Neural progenitor cell (in vitro differentiated cells): ENCODE data around the gene TSPAN3. TPM values are rescaled to one million over a fixed set of nuclear protein-coding genes. Genes with fewer than 3 reads are reported as not detected.

ENCODE experiments used
- DNase-seq: peaks from one replicate; pipeline ENCODE4 v3.0.0-alpha.2; 2016; ENCODE audit warnings: low spot score
- H2AFZ ChIP-seq: fragments of 200-600 bp; sonication (generic); replicated peaks from 2 replicates; pipeline ENCODE4 v1.6.1; 2016; ENCODE audit warnings: antibody characterized with exemption
- H3F3A ChIP-seq: fragments of 200-600 bp; sonication (generic); 2 replicates; pipeline ENCODE4 v1.6.1; 2016; ENCODE audit warnings: antibody characterized with exemption, low read depth
- H3K27ac ChIP-seq: fragments of 200-600 bp; sonication (generic); 2 replicates; pipeline ENCODE4 v1.5.1; 2016; ENCODE audit warnings: mild to moderate bottlenecking
- H3K27me3 ChIP-seq: fragments of 200-600 bp; sonication (generic); 2 replicates; pipeline ENCODE4 v1.6.1; 2016; ENCODE audit warnings: mild to moderate bottlenecking, moderate library complexity
- H3K36me3 ChIP-seq: fragments of 200-600 bp; sonication (generic); 2 replicates; pipeline ENCODE4 v1.5.1; 2016
- H3K4me1 ChIP-seq: fragments of 200-600 bp; sonication (generic); 2 replicates; pipeline ENCODE4 v1.6.1; 2016; ENCODE audit warnings: mixed run types
- H3K4me2 ChIP-seq: fragments of 200-600 bp; sonication (generic); 2 replicates; pipeline ENCODE4 v1.6.1; 2016
- H3K4me3 ChIP-seq: fragments of 200-600 bp; sonication (generic); 2 replicates; pipeline ENCODE4 v1.5.1; 2016
- H3K79me2 ChIP-seq: fragments of 200-600 bp; sonication (generic); 2 replicates; pipeline ENCODE4 v1.6.1; 2016; ENCODE audit warnings: low read depth
- H3K9ac ChIP-seq: fragments of 200-600 bp; sonication (generic); 2 replicates; pipeline ENCODE4 v1.6.1; 2016
- H3K9me3 ChIP-seq: fragments of 200-600 bp; sonication (generic); 2 replicates; pipeline ENCODE4 v1.5.1; 2016; ENCODE audit warnings: low read depth
- H4K20me1 ChIP-seq: fragments of 200-600 bp; sonication (generic); 2 replicates; pipeline ENCODE4 v1.6.1; 2016; ENCODE audit warnings: low read depth
- H3K27ac Mint-ChIP-seq: 3 replicates; pipeline ENCODE4 v1.8.0; 2021; ENCODE audit warnings: mixed read lengths
- H3K27me3 Mint-ChIP-seq: 2 replicates; pipeline ENCODE4 v1.8.0; 2022; ENCODE audit warnings: low read depth, mild to moderate bottlenecking, inconsistent platforms, moderate library complexity, mixed read lengths; ENCODE audit not compliant: insufficient read depth
- H3K36me3 Mint-ChIP-seq: 3 replicates; pipeline ENCODE4 v1.8.0; 2021; ENCODE audit warnings: mixed read lengths
- H3K4me1 Mint-ChIP-seq: 3 replicates; pipeline ENCODE4 v1.8.0; 2021; ENCODE audit warnings: mixed read lengths
- H3K4me3 Mint-ChIP-seq: 3 replicates; pipeline ENCODE4 v1.8.0; 2021; ENCODE audit warnings: mild to moderate bottlenecking, moderate library complexity, mixed read lengths
- H3K9me3 Mint-ChIP-seq: 3 replicates; pipeline ENCODE4 v1.8.0; 2020; ENCODE audit warnings: mixed read lengths
- EZH2 ChIP-seq: fragments of 200-600 bp; sonication (generic); IDR thresholded peaks from 2 replicates; pipeline ENCODE4 v1.6.1; 2017; ENCODE audit warnings: antibody characterized with exemption, mild to moderate bottlenecking, moderate library complexity
- EZH2phosphoT487 ChIP-seq: fragments of 200-600 bp; sonication (generic); IDR thresholded peaks from 2 replicates; pipeline ENCODE4 v1.6.1; 2017; ENCODE audit warnings: antibody characterized with exemption
- total RNA-seq: library from RNA; depleted of rRNA; stranded (reverse); fragments of >200 nt; gene quantifications from 2 replicates; pipeline ENCODE4 v1.2.3, GENCODE V29; 2015; ENCODE audit warnings: low replicate concordance
- TF ChIP-seq, protein P1 (sequence below): fragments of 200-600 bp; sonication (generic); IDR thresholded peaks from 2 replicates; pipeline ENCODE4 v1.5.1; 2017; ENCODE audit warnings: antibody characterized with exemption, mild to moderate bottlenecking

The TSPAN3 gene
- total RNA-seq, 1 donor from 2014 or later, result 474 TPM

DNA sequence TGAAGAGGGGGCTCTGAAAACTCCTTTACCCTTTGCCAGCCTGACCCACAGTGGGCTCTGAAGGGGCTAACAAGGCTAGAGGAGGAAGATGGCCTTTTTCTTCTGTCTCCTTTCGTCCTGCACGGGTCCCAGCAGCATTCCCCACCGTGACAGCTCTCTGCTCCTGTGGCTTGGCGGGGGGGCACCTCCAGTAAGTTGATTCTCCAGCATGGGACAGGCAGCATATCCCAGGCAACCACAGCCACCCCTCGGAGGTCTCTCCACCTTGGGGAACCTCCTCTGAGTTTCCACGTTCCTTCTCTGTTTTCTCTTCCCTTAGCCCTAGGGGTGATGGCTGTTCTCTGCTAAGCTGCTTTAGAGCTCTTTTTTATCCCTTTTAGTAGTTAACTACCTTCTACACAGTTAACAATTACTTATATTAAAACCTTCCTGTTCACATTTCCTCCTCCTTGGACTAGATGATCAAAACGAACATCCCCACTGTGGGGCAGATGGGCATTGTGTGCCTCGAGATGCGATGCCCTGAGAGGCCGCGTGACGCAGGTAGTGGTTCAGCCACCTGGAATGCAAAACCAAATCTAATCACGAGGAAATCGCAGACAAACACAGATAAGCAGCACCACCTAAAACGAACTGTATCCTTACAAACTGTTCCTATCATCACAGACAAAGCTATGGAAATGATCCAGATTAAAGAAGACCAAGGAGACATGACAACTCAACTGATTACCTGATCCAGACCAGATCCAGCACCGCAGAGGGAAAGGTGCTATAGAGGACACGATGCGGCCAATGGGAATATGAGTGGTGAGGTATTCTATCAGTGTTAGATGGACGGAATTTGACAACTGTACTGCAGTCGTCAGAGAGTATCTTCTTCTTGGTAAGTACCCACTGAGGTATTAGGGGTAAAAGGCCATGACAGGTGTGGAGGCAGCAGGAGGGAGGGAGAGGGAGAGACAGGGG lies 27.7 kb downstream of the TSPAN3 start:
- H3F3A ChIP-seq, result peaks cover 11% of the 10 kb centered on the region
- no peaks in the 10 kb centered on the region for H3K27me3 ChIP-seq
- TF ChIP-seq, protein P1, sequence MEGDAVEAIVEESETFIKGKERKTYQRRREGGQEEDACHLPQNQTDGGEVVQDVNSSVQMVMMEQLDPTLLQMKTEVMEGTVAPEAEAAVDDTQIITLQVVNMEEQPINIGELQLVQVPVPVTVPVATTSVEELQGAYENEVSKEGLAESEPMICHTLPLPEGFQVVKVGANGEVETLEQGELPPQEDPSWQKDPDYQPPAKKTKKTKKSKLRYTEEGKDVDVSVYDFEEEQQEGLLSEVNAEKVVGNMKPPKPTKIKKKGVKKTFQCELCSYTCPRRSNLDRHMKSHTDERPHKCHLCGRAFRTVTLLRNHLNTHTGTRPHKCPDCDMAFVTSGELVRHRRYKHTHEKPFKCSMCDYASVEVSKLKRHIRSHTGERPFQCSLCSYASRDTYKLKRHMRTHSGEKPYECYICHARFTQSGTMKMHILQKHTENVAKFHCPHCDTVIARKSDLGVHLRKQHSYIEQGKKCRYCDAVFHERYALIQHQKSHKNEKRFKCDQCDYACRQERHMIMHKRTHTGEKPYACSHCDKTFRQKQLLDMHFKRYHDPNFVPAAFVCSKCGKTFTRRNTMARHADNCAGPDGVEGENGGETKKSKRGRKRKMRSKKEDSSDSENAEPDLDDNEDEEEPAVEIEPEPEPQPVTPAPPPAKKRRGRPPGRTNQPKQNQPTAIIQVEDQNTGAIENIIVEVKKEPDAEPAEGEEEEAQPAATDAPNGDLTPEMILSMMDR, result no peak
- TF ChIP-seq EZH2, result no peak
- TF ChIP-seq EZH2phosphoT487, result no peak
- no peaks in the 10 kb centered on the region for H3K9me3 ChIP-seq
- no peak overlapping the region for H3K4me3 ChIP-seq
- H3K4me1 Mint-ChIP-seq, result no peaks in the 10 kb centered on the region
- no peak overlapping the region for H3K9ac ChIP-seq
- no peaks in the 10 kb centered on the region for H3K4me1 ChIP-seq
- no peak overlapping the region for H3K27ac ChIP-seq
- H3K4me2 ChIP-seq, result no peak overlapping the region
- peaks cover 43% of the 10 kb centered on the region for H3K36me3 Mint-ChIP-seq
- peaks cover 3% of the 10 kb centered on the region for H3K36me3 ChIP-seq
- H4K20me1 ChIP-seq, result peaks cover 6% of the 10 kb centered on the region
- H3K27me3 Mint-ChIP-seq, result no peaks in the 10 kb centered on the region
- DNase-seq, result no peak
- H3K4me3 Mint-ChIP-seq, result no peak overlapping the region
- H3K9me3 Mint-ChIP-seq, result peaks cover 3% of the 10 kb centered on the region
- no peak overlapping the region for H3K27ac Mint-ChIP-seq
- H2AFZ ChIP-seq, result no peak overlapping the region
- no peaks in the 10 kb centered on the region for H3K79me2 ChIP-seq

DNA sequence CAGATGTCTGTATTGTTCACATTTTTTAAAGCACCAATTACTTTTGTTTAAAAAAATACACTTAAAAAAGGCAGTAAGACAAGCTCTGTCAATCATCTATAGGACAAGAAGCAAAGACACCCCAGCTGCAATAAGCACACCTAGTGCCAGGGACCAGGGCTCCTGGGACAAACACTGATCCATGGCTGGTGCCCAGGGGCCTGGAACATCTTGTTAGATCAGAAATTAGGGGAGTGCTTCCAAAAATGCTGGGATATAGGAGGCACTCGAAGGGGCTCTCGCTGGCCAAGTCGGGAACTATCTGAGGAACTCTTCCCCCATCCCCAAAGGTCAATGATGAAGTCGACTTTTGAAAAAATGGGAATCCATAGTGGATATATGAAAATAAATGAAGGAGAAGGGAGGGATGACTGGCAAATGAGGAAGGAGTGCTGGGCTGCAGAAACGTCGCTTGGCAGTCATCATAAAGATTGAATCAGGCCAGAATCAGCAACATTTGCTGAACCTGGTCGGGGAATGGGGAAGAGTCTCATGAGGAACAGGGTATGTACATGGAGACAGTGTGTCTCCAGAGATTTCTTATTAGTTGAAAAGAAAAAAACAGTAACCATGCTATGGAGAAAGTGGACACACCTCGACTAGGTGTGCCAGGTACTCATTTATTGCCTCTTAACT lies 28.5 kb downstream of the TSPAN3 start:
- TF ChIP-seq EZH2, result no peak
- no peaks in the 10 kb centered on the region for H3K79me2 ChIP-seq
- Mint-ChIP-seq H3K27me3 (peaks cover 3% of the 10 kb centered on the region), H3K36me3 (peaks cover 43% of the 10 kb centered on the region), H3K4me1 (no peaks in the 10 kb centered on the region), H3K4me3 (no peak overlapping the region), H3K9me3 (peaks cover 5% of the 10 kb centered on the region), H3K27ac (peak overlapping the region; percentile 13)
- no peaks in the 10 kb centered on the region for H3K27me3 ChIP-seq
- no peak overlapping the region for H3K4me3 ChIP-seq
- no peaks in the 10 kb centered on the region for H3K4me1 ChIP-seq
- H3K4me2 ChIP-seq, result no peak overlapping the region
- H3F3A ChIP-seq, result peaks cover 11% of the 10 kb centered on the region
- no peak for DNase-seq
- H3K9me3 ChIP-seq, result no peaks in the 10 kb centered on the region
- H3K36me3 ChIP-seq, result no peaks in the 10 kb centered on the region
- no peak overlapping the region for H3K9ac ChIP-seq
- peaks cover 6% of the 10 kb centered on the region for H4K20me1 ChIP-seq
- no peak overlapping the region for H2AFZ ChIP-seq
- no peak overlapping the region for H3K27ac ChIP-seq

DNA sequence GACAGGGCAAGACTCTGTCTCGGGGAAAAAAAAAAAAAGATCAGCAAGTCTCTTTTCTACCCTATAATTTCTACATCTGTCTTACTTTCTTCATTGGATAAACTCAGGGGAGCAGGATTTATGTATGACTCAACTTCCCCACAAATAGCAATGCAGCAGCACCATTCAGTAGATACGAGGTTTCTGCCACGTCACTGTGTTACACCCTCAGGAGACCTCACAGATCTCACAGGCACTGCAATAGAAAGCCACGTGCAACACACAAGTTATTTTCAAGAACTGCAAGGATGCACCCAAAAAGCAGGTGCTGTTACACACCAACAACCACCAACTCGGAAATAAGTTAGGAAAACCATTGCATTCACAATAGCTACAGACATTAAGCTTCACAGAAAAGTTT lies 30.2 kb downstream of the TSPAN3 start:
- H3K27me3 ChIP-seq, result no peaks in the 10 kb centered on the region
- no peaks in the 10 kb centered on the region for H3K4me1 ChIP-seq
- no peak overlapping the region for H3K27ac Mint-ChIP-seq
- DNase-seq, result no peak
- no peaks in the 10 kb centered on the region for H3K4me1 Mint-ChIP-seq
- H3F3A ChIP-seq, result peaks cover 11% of the 10 kb centered on the region
- H3K4me3 ChIP-seq, result no peak overlapping the region
- no peaks in the 10 kb centered on the region for H3K36me3 ChIP-seq
- TF ChIP-seq, protein P1, result no peak
- TF ChIP-seq EZH2phosphoT487 (no peak), EZH2 (no peak)
- no peaks in the 10 kb centered on the region for H3K9me3 ChIP-seq
- H3K27me3 Mint-ChIP-seq, result peaks cover 10% of the 10 kb centered on the region
- H3K4me3 Mint-ChIP-seq, result no peak overlapping the region
- H3K36me3 Mint-ChIP-seq, result peaks cover 34% of the 10 kb centered on the region
- no peak overlapping the region for H3K4me2 ChIP-seq
- H2AFZ ChIP-seq, result no peak overlapping the region
- no peak overlapping the region for H3K9ac ChIP-seq
- no peak overlapping the region for H3K27ac ChIP-seq
- peaks cover 5% of the 10 kb centered on the region for H3K9me3 Mint-ChIP-seq
- H3K79me2 ChIP-seq, result no peaks in the 10 kb centered on the region
- H4K20me1 ChIP-seq, result peaks cover 3% of the 10 kb centered on the region
